Right renal cortex interstitium (tissue), 3 donors: ENCODE data around the gene VGLL2. TPM values are rescaled to one million over a fixed set of nuclear protein-coding genes. Genes with fewer than 3 reads are reported as not detected.

Experiments
- DNase-seq, 3 donors: peaks; one replicate each; pipeline ENCODE4 v3.0.0-alpha.2; 2013; ENCODE audit warnings: low read depth in 3 of 3, low spot score in 2 of 3
- polyA plus RNA-seq, 3 donors: library from polyadenylated mRNA; unstranded; fragments of 120-200 nt; gene quantifications; one replicate each; pipeline ENCODE4 v1.2.1, GENCODE V29; 2013; ENCODE audit not compliant: insufficient read length in 3 of 3

Gene VGLL2
- polyA plus RNA-seq, 3 donors = not detected

DNA sequence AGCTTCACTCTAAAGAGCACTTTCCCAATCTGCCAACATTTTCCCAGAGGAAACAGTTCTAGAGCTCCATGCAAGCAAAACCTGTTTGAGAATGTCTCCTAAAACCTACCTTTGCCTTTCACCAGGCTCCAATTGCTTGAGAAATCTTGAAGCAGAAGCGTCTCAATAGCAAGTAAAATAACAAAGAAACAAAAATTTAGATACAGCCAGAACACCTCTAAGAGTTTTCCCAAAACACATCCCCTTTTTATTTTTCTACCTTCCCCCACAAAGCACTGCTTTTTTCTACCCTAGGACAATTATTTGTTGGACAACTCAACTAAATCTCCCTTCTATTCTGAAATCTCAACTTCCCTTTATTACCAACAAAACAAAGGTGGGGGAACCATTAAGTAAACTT, 3.6 kb downstream of the VGLL2 start:
- no peak for DNase-seq

DNA sequence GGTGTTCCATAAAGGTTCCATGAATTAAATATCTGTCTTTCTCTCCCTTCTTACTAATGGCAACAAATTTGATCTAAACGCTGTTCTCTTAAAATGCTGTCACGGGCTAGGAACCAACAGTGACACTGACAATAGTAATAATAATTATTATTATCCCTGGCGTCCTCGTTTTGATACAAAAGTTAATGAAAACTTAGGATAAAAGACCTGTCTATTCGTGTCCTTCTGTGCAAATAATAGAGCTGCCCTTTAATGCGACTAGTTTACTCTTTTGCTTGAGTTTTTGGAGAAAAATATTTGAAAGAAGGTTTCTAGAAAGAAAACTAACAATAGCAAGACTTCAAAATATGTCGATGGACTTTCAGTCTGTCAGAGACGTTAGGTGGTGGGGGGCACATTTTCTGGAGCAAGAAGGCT, 4.3 kb downstream of the VGLL2 start:
- no peak for DNase-seq

DNA sequence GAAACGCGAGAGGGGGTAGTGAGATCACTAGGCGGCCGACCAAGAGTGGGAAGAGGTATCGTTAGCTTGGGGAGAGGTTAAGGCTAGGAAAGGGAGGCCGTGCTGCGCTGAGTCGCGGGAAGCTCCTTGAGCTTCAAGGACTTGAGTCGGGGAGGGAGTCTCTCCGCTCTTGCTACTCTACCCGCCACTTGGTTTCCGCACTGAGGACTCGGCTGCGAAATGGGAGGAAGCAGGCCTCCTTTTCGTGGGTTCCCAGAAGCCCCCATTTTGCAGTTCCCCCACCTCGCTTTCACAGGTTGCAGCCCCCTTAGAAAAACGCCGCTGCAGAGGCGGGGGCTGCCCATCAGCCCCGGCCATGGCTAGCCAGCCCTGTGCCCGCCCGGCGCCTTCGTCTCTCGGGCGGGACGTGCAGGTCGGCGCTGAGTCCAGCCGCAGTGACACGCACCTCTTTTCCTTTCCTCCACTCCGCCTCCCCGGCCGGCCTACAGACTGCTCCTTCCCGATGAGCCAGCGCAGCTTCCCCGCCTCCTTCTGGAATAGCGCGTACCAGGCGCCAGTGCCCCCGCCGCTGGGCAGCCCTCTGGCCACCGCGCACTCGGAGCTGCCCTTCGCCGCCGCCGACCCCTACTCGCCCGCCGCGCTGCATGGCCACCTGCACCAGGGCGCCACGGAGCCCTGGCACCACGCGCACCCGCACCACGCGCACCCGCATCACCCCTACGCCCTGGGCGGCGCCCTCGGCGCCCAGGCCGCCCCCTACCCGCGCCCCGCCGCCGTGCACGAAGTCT, 4.9 kb downstream of the VGLL2 start:
- no peak for DNase-seq

DNA sequence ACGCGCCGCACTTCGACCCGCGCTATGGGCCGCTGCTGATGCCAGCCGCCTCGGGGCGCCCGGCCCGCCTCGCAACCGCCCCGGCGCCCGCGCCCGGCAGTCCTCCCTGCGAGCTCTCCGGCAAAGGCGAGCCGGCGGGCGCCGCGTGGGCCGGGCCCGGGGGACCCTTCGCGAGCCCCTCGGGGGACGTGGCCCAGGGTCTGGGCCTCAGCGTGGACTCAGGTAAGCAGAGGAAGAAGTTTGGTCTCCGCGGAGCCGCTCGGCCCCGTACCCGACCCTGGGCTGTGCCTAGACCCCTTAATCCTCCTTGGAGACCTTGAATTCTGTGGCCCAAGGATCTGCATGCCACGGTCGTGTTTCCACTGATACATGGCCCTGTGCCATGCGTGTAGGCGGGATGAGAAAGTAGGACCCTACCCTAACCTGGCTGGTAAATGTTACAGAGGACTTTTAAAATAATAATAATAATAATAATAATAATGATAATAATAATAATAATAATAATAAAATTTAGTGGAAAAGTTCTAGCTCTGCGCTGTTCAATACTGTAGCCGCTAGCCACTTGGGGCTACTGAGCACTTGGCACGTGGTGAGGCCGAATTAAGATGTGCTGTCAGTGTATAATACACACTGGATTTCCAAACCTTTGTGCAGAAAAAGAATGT, 5.6 kb downstream of the VGLL2 start:
- no peak for DNase-seq

DNA sequence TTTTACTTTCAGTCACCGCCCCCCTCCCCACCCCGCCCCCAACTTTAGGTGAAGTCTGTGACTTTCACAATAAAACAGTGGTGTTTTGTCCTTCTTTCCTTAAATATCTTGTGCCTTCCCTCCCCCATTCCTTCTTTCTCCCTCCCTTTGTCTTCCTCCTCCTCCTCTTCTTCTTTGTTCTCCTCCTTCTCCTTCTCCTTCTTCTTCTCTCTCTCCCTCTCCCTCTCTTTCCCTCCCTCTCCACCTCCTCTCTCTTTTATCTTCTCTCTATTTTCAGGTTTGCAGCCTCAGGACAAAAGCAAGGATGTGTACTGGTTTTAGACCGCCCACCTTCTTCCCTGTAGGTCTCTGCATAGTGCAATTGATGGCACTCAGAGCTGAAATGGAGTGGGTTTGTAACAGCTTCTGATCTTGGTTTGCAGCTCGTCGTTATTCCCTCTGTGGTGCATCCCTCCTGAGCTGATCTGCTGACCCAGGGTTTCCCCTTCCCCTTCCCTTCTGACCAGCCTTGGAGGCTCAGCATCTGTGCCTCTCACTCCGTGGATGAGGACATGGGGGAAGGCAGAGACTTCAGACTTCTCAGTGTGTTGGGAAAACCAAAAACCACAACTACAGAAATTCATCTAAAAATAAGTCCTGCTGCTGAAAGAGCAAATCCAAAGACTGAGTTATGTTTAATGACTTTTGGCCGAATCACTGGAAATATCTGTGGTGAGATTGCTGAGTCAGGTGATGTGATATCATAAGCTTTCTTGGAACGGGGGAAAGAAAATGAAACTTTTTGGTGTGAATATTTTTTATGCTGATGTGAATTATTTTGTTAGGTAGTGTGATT, 6.9 kb downstream of the VGLL2 start:
- DNase-seq = no peak

DNA sequence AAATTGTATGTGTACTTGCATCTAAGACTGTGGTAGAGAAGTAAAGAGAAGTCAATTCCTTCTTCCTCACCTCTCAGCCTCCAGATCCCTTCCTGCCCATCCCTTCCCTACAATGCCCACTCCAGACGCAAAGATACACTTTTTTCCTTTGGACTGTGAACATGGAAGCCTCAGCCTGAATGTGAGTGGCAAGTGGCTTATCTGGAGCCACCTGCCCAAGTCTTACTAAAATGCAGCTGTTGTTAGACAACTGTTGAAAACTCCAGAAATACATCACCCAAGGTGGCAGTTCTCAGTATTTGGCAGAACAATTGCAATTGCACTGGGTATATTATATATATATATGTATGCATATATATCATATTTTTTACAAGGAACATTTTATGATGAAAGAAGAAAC, 7.5 kb downstream of the VGLL2 start:
- DNase-seq = no peak

DNA sequence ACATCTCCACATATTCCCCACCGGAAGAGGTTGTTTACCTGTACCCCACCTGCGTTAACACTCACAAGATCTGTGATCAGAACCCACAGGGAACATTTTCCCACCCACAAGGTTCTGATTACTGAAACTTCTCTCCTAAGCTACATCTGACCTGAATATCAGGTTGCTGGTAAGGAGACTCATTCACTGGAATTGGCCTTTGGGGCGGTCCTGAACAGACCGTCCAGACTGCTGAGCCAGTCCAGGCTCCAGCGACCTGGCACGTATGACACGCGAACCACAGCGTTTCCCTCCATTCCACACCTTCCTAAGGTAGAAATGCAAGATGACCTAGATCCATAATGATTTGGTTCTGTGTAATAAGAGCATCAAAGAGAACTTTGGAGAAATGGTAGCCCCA, 9.8 kb downstream of the VGLL2 start:
- no peak for DNase-seq

DNA sequence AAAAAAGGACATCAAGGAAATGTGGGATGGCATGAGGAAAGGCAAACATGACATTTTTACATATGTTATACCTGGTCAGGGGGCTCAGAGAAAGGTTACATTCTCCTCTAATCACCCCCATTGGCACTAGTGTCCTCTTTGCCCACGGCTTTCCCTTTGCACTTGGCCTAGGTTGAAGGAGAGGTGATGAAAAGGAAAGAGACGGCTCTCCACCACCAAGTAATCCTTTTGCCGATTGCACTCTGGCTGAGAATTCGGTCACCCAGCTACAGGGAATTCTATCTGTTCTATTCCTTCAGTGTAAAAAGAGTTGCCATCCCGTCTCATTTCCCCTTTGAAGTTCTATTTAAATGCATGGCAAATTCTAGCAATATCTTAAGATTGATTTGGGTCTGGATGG, 10.4 kb downstream of the VGLL2 start:
- DNase-seq = no peak

DNA sequence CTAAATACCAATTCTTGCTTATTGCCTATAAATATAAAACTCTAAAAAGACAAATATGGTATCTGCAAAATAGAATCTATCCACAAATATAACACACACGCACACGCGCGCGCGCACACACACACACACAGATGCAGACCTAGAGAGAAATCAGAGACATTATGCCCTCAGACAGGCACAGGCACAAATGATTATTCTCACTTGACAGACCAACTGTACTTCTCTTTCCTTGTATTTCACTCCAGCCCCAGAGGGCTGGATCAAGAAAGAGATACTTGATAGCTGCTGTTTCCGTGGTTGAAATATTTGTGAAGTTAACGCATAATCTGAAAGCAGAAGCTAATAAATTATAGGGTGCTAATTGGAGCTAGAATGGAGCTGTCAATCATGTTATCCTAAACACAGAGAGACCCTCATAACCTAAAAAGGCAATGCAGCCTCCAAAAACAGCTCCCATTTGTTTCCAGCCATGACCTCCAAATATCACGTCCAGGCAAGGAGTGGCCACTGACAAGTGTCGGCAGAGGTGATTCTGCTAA, 11.5 kb downstream of the VGLL2 start:
- DNase-seq = no peak

DNA sequence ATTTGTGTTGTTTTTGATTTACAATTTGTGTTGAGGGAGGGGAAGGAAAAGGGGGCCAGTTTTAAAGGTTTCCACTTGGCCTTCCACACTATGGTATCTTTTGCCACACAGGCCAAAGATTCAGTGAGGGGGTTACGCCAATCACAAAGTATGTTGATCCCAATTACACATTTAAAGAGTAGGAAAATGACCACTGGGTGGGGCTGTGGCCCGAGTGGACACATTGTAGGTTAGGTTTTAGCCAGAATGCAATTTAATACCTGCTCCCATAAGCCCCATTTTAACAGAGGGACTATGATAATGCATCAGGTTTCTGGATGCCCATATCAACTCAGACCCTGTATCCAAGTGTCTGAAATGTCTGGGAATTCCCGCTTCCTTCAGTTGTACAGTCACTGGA, 15.6 kb downstream of the VGLL2 start:
- DNase-seq = no peak

DNA sequence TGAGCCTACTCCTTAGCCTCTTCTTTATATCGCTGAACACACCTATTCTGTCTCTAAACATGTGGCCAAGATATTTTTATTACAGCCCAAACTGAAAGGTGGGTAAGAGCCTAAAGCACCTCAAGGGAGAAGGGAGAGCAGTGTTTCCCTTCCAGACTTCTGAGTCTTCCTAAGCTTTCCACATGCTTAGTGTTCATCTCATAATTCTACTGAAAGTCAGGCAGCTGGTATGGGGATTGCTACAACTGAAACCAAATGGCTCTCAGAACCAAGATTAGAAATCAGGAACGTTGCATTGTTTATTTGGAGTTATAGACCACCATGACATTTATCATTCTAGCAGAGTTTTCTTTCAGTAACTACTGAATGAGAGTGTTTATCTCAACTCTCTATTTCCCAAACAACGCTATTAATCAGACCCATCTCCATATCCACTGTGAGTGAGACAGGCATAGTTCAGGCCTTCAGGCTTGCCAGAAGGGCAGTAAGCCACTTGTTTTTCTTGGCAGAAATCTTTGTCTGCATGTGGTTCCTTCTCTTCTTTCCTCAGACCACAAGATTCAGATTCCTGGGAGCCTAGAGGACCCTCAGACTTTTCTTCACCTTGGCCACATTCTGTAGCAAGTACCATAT, 22.8 kb downstream of the VGLL2 start:
- DNase-seq = no peak

DNA sequence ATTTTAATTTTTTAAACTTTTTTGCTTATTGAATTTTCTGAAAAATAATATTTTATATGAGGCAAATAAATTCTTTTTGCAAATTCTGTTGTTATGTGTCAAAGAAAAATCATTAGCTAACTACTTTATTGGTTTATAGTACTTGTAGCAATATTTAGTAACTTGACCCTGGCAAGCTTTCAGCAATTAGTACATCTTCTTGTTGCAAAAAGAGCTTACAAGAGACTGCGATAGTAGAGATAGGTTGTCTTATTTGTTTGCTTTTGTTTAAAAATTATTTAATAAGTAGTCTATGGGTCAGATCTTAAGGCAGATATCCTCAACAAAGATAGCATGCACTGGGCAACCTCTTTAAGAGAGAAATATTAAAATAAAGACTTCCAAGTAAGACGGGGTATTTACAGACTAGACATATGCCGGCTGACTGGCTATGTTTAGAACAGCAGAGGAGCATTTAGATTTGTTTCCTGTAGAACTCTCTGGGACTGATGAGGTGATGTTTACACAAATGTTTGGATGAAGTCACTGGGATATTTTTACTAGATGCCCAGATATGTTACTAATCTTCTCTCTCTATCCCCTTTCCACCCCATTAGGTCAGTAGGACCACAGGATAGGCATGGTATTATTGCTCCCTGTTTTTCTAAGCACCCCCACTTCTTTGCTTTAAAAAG, 25.0 kb downstream of the VGLL2 start:
- no peak for DNase-seq

DNA sequence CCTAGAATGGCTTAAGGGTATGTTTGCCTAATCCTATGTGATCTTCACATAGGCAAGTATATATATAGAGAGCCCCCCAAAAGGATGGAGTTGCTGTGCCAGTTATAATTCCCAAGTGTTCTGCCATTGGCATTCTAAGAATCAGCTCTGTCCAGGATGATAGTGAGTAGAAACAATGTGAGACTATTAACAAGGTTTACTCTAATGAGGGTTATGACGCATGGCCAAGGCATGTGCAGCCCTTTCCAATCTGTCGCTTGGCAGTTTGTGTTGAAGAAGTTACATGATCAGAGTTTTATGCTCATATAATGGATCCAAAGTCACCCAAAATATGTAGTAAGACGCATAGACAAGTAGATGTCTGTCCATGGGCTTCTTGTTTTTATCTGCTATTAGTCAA, 33.6 kb downstream of the VGLL2 start:
- DNase-seq = no peak

DNA sequence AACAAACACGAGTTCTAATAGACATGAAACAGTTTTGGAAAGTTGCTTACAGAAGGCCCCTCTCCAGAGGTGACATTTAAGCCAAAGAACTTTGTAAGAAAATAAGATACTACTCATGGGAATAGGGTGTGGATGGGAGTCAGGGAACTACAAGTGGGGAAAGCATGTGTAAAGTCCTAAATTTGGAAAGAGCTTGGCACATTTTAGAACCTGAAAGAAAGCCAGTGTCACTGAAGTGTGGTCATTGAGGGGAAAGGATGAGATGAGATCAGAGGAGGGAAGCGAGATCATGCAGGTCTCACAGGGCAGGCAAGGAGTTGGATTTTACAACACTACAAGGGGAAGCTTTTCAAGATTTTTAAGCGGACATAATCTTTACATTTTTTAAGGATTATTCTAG, 38.0 kb downstream of the VGLL2 start:
- DNase-seq = no peak

DNA sequence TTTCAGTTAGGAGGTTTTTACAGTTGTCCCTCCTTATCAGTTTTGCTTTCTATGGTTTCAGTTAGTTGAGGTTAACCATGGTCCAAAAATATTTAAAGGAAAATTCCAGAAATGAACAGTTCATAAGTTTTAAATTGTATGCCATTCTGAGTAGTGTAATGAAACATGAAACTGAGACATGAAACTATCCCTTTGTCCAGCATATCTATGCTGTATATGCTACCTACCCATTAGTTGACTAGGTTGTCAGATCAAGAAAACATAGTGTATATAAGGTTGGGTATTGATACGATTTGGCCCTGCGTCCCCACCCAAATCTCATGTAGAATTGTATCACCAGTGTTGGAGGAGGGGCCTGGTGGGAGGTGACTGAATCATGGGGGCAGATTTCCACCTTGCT, 39.1 kb downstream of the VGLL2 start:
- DNase-seq = no peak

DNA sequence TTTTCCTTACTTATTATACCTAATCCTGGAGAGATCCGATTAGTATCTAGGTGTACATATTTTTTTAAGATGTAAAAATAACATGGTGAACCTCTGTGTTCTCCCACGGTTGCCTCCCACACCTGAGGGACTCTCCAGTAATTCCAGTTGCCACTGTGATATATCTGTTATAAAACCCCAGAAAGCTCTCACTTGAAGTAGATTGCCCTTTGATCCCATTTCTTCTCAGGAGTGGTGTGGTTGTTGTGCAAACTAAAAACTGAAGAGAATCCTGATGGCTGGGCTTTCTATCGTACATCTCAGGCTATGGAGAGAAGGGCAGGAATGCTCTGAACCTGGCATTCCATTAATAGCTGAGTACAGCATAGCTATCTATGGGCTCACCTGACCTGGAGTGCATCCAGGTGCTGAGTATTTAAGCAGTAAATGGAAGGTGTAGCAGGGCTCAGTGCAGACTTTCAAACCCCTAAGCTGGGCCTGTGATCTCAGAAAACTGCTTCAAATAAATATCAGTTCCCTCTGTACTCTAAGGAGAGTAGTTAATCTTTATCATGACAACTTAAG, 41.0 kb downstream of the VGLL2 start:
- no peak for DNase-seq

DNA sequence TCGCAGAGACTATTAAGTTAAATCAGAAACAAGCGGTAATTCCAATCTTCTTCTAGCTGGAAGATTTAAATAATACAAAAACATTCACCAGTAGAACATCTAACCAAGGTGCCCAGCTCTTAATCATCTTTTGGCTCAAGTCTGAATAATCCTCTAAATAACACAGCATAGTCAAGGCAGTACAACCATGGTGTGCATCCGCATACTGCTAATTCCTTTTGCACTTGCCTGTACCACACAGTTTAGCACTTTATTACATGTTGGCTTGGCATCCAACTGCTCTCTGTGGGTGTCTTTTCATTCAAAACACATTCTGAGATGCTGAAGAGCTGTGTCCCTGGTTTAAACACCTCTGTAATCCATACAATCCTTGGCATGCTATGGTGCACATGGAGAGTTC, 42.3 kb downstream of the VGLL2 start:
- DNase-seq = no peak

DNA sequence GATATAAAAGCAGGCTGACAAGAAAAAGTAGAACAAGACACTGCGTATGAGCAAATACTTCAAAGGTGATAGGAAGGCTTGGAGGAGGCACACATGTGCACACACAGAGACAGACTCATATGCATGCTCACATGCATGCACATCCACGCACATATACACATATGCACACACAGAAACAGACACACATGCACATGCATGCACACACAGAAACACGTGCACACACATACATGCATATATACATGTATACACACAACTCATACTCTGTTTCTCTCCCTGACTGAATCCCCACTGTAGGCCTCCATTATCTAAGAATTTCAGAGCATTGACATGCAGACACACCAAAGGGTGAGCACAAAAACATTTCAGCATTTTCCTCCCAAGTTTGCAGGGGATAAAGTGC, 43.7 kb downstream of the VGLL2 start:
- no peak for DNase-seq

DNA sequence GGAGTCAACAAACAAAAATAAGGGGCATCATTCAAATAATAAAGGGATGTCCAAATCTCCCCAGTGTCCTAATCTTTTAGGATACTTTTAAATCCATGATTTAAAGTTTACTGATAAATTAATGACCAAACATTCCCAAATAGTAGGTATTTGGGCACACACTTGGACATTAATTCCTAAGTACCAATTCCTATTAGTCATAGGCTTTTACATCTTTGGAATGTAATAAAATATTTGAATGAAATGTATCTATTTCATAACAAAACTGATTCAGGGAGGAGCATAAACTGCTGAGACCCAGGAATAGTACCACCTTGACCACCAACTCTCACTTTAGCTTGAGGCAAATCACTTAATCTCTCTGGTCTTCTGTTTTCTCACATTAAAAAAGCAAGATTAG, 44.3 kb downstream of the VGLL2 start:
- DNase-seq = no peak

DNA sequence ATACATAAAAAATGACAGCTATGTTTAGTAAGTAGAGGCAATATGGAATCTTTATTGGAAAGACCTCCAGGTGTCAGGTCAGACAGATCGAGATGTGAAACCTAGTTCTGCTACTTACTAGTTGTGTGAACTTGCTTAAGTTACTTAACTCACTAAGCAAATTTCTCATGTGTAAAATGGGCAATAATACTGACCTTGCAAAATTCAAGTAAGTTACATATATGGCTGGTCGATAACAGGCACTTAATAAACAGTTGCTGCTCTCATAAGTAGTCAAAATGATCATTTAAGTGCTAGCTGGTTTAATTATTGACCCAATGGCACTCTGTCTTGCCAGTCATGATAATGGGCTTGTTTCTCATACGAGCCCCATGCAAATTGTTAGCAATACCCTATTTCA, 46.0 kb downstream of the VGLL2 start:
- no peak for DNase-seq
